TTC549 (cell line): ENCODE results near the gene CUL4A.

Experiments used
- FAIRE-seq: peaks from 2 replicates; lab custom pipeline; 2012; peaks lifted over from hg19 to GRCh38; lab: Jason Lieb, UNC

CUL4A gene

GRCh38 chr13:113179374-113180230 lies 29.8 kb upstream of the CUL4A start:
- FAIRE-seq = no peak

- no peak for FAIRE-seq
Measured at GRCh38 chr13:113182046-113182445, 27.4 kb upstream of the CUL4A start.

GRCh38 chr13:113183450-113184129 lies 25.8 kb upstream of the CUL4A start:
- no peak for FAIRE-seq

GRCh38 chr13:113184568-113185440 lies 24.6 kb upstream of the CUL4A start:
- FAIRE-seq = no peak

- FAIRE-seq = no peak
Measured at GRCh38 chr13:113186061-113186900, 23.1 kb upstream of the CUL4A start.

GRCh38 chr13:113187263-113187669 lies 22.1 kb upstream of the CUL4A start:
- no peak for FAIRE-seq

GRCh38 chr13:113187883-113188665 lies 21.3 kb upstream of the CUL4A start:
- FAIRE-seq = no peak

GRCh38 chr13:113190181-113190580 lies 19.2 kb upstream of the CUL4A start:
- no peak for FAIRE-seq

- no peak for FAIRE-seq
Measured at GRCh38 chr13:113192279-113192678, 17.1 kb upstream of the CUL4A start.

GRCh38 chr13:113192902-113193301 lies 16.5 kb upstream of the CUL4A start:
- no peak for FAIRE-seq

- no peak for FAIRE-seq
Measured at GRCh38 chr13:113195360-113195759, 14.1 kb upstream of the CUL4A start.

GRCh38 chr13:113196970-113197737 lies 12.3 kb upstream of the CUL4A start:
- no peak for FAIRE-seq

GRCh38 chr13:113201815-113202214 lies 7.6 kb upstream of the CUL4A start:
- no peak for FAIRE-seq

- no peak for FAIRE-seq
Measured at GRCh38 chr13:113202912-113203311, 6.5 kb upstream of the CUL4A start.

GRCh38 chr13:113203507-113204377 lies 5.7 kb upstream of the CUL4A start:
- no peak for FAIRE-seq

- no peak for FAIRE-seq
Measured at GRCh38 chr13:113204378-113204734, 5.1 kb upstream of the CUL4A start.

- FAIRE-seq = no peak
Measured at GRCh38 chr13:113205428-113205931, 3.9 kb upstream of the CUL4A start.

GRCh38 chr13:113207460-113207859 lies 2.0 kb upstream of the CUL4A start:
- no peak for FAIRE-seq

GRCh38 chr13:113207890-113208420 lies 1.5 kb upstream of the CUL4A start:
- FAIRE-seq = no peak
